Endothelial cell (in vitro differentiated cells): ENCODE measurements around the gene TOGARAM1. TPM values are rescaled to one million over a fixed set of nuclear protein-coding genes. Genes with fewer than 3 reads are reported as not detected.

Source experiments
- DNase-seq: peaks from one replicate; pipeline ENCODE4 v3.0.0; 2021; ENCODE audit warnings: low spot score
- H3K27ac Mint-ChIP-seq: one replicate; pipeline ENCODE4 v1.8.0; 2021; ENCODE audit warnings: mixed read lengths, inconsistent platforms; ENCODE audit not compliant: unreplicated experiment
- H3K27me3 Mint-ChIP-seq: one replicate; pipeline ENCODE4 v1.8.0; 2021; ENCODE audit warnings: mild to moderate bottlenecking, moderate library complexity, mixed read lengths, inconsistent platforms; ENCODE audit not compliant: unreplicated experiment
- H3K36me3 Mint-ChIP-seq: one replicate; pipeline ENCODE4 v1.8.0; 2021; ENCODE audit warnings: mild to moderate bottlenecking, low read depth, mixed read lengths, inconsistent platforms; ENCODE audit not compliant: unreplicated experiment
- H3K4me1 Mint-ChIP-seq: one replicate; pipeline ENCODE4 v1.8.0; 2021; ENCODE audit warnings: mild to moderate bottlenecking, mixed read lengths, inconsistent platforms; ENCODE audit not compliant: unreplicated experiment
- H3K4me3 Mint-ChIP-seq: one replicate; pipeline ENCODE4 v1.8.0; 2021; ENCODE audit warnings: mild to moderate bottlenecking, mixed read lengths, inconsistent platforms; ENCODE audit not compliant: unreplicated experiment
- H3K9me3 Mint-ChIP-seq: one replicate; pipeline ENCODE4 v1.8.0; 2021; ENCODE audit warnings: mixed read lengths, inconsistent platforms; ENCODE audit not compliant: unreplicated experiment
- long read RNA-seq: library from polyadenylated mRNA; unstranded; transcript quantifications from one replicate; pipeline ENCODE4 v2.0.0, GENCODE V29; 2020; ENCODE audit not compliant: unreplicated experiment
- total RNA-seq: library from RNA; stranded (reverse); fragmentation: NEBNext Ultra II Directional; extraction: Animal tissue kit (Norgen Biotek cat#: 25700); gene quantifications from one replicate; pipeline ENCODE4 v1.2.1, GENCODE V29; 2021; ENCODE audit not compliant: unreplicated experiment
- TF ChIP-seq, protein P1 (sequence below): fragments of 200-600 bp; sonication (generic); IDR thresholded peaks from one replicate; pipeline ENCODE4 v1.5.0; 2021; ENCODE audit warnings: antibody characterized with exemption; ENCODE audit not compliant: unreplicated experiment

TOGARAM1 gene
- 17.1 TPM for total RNA-seq
- long read RNA-seq, partial matches to known transcripts = 4 of 4 reads
- long read RNA-seq, other reads (novel, unspliced or antisense) = 0 of 4 reads

DNA sequence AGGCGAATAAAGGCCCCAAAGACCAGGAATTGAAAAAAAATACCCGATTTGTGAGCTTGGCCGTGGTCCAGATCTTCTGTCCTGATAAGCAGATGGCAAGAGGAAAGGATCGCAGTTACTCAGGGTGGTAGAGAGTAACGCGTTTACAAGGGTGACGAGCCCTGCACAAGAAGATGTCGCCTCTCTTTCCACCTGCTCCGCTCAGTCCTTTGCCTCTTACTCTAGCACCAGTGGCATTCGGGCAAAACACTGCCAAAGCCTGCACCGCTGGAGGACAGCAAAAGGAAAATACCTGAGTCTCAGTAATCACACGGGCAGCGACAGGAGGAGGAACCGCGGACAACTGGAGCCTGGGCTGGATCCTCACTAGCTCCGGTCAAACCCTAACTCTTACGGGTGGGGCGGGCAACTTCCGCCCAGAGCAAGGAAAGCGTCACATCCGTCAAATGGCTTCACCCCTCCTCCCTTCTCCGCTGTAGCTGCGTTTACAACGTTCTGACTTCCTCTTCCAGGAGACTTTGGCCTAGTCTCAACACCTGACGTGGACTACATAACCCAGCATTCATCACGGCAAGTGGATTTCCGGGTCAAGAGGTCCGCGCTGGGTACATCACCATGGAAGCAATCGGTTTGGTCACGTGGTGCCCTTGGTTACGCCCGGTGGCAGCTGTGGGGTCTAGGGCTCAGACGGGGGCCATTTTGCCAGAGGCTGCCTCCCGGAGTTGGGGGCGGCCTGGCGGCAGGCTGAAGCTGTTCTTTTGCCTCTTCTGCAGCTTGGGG lies at the start of gene TOGARAM1, which contains the start of gene KLHL28:
TSS of gene TOGARAM1 (plus strand) at position 637 of the 780 bp plus-strand sequence. CDS start 232 bp downstream, outside the sequence.
TSS of gene KLHL28 (minus strand) at position 394 of the 780 bp plus-strand sequence. CDS start 16,019 bp downstream, outside the sequence.
- Mint-ChIP-seq H3K27ac (no peak within 1 kb of the TSS), H3K27me3 (peaks cover 8% of the 10 kb centered on the region), H3K9me3 (no peaks in the 10 kb centered on the region), H3K36me3 (peaks cover 6% of the 10 kb centered on the region), H3K4me1 (peaks cover 30% of the 10 kb centered on the region), H3K4me3 (no peak within 1 kb of the TSS)
- TF ChIP-seq, protein P1, sequence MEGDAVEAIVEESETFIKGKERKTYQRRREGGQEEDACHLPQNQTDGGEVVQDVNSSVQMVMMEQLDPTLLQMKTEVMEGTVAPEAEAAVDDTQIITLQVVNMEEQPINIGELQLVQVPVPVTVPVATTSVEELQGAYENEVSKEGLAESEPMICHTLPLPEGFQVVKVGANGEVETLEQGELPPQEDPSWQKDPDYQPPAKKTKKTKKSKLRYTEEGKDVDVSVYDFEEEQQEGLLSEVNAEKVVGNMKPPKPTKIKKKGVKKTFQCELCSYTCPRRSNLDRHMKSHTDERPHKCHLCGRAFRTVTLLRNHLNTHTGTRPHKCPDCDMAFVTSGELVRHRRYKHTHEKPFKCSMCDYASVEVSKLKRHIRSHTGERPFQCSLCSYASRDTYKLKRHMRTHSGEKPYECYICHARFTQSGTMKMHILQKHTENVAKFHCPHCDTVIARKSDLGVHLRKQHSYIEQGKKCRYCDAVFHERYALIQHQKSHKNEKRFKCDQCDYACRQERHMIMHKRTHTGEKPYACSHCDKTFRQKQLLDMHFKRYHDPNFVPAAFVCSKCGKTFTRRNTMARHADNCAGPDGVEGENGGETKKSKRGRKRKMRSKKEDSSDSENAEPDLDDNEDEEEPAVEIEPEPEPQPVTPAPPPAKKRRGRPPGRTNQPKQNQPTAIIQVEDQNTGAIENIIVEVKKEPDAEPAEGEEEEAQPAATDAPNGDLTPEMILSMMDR = no peak
- DNase-seq = peak; percentile 90

DNA sequence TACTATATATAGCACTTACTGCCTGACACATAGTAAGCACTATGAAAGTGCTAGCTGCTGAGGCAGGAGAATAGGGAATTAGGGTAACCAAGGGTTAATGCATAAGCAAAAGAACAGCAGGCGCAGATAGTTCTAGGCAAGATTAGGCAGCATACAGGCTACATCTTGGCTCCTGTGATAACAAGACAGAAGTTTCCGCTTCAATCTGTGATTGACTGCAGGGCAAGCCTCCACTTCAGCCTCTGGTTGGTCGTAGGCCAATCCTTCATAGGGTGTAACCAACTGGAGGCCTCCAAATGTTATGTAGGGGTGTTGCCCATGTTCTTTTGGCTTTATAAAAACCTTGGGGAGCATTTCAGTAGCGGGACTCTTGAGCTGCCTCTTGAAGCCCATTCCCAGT lies 47.1 kb upstream of the TOGARAM1 start:
- Mint-ChIP-seq H3K9me3 (peaks cover 4% of the 10 kb centered on the region), H3K27me3 (no peaks in the 10 kb centered on the region), H3K27ac (no peak overlapping the region), H3K4me1 (no peaks in the 10 kb centered on the region), H3K36me3 (peaks cover 4% of the 10 kb centered on the region), H3K4me3 (no peak overlapping the region)
- TF ChIP-seq, protein P1 = no peak
- no peak for DNase-seq

GRCh38 chr14:44928793-44929192 lies 33.2 kb upstream of the TOGARAM1 start:
- Mint-ChIP-seq H3K36me3 (no peaks in the 10 kb centered on the region), H3K27ac (no peak overlapping the region), H3K4me3 (no peak overlapping the region), H3K27me3 (no peaks in the 10 kb centered on the region), H3K9me3 (no peaks in the 10 kb centered on the region), H3K4me1 (no peaks in the 10 kb centered on the region)
- TF ChIP-seq, protein P1 = no peak
- DNase-seq = no peak

- no peaks in the 10 kb centered on the region for H3K27me3 Mint-ChIP-seq
Measured at GRCh38 chr14:44935155-44935554, 26.8 kb upstream of the TOGARAM1 start.

More at GRCh38 chr14:44935155-44935554, 26.8 kb upstream of the TOGARAM1 start:
- H3K36me3 Mint-ChIP-seq = peaks cover 33% of the 10 kb centered on the region
- DNase-seq = no peak
- no peaks in the 10 kb centered on the region for H3K9me3 Mint-ChIP-seq
- TF ChIP-seq, protein P1 = no peak
- no peak overlapping the region for H3K4me3 Mint-ChIP-seq
- H3K4me1 Mint-ChIP-seq = peaks cover 2% of the 10 kb centered on the region
- H3K27ac Mint-ChIP-seq = no peak overlapping the region
